SU-DHL-6 (cell line): ENCODE results near the gene CBLN3.

Source experiments
- EZH2phosphoT487 ChIP-seq: fragments of 200-600 bp; sonication (generic), shearing (Covaris generic); conservative IDR thresholded peaks from 2 replicates; pipeline ENCODE4 v1.6.1; 2018; ENCODE audit warnings: mild to moderate bottlenecking, antibody characterized with exemption, low read length, moderate library complexity, mixed read lengths
- TF ChIP-seq, protein P1 (sequence below): fragments of 200-600 bp; sonication (generic); IDR thresholded peaks from one replicate; pipeline ENCODE4 v1.5.1; 2017; ENCODE audit warnings: antibody characterized with exemption, mild to moderate bottlenecking, low read length, moderate library complexity; ENCODE audit not compliant: insufficient read depth, poor library complexity, severe bottlenecking

DNA sequence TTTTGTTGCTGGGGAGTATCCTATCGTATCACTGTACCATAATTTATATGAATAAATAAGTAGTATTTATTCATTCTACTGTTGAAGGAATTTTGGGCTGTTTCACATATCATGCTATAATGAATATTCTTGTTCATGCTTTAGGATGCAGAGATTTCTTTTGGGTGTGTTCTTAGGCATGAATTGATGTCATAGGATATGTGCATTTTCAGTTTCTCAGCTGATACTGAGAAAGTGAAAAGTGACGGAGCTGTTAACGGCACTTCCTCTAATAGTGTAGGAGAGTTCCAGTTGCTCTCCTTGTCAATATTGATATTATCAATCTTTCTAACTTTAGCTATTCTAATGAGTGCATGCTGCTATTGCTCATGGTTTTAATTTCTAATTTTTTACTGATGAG is 36.3 kb upstream of the CBLN3 start:
- TF ChIP-seq, protein P1, sequence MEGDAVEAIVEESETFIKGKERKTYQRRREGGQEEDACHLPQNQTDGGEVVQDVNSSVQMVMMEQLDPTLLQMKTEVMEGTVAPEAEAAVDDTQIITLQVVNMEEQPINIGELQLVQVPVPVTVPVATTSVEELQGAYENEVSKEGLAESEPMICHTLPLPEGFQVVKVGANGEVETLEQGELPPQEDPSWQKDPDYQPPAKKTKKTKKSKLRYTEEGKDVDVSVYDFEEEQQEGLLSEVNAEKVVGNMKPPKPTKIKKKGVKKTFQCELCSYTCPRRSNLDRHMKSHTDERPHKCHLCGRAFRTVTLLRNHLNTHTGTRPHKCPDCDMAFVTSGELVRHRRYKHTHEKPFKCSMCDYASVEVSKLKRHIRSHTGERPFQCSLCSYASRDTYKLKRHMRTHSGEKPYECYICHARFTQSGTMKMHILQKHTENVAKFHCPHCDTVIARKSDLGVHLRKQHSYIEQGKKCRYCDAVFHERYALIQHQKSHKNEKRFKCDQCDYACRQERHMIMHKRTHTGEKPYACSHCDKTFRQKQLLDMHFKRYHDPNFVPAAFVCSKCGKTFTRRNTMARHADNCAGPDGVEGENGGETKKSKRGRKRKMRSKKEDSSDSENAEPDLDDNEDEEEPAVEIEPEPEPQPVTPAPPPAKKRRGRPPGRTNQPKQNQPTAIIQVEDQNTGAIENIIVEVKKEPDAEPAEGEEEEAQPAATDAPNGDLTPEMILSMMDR = no peak
- TF ChIP-seq EZH2phosphoT487 = no peak
